PC-9 (cell line): Measurements from ENCODE around the gene PTGES. TPM values are rescaled to one million over a fixed set of nuclear protein-coding genes. Genes with fewer than 3 reads are reported as not detected.
"Not testable (repeated sequence)": the region's sequence is repeated elsewhere in the genome, so short reads cannot be mapped to it uniquely, and the experiment has no call there.

Source experiments
- BruUV-seq: library from RNA; stranded (reverse); fragments of 400-500 nt; replicated peaks from 2 replicates; lab custom pipeline; 2021; lab: Mats Ljungman, UMichigan
- CTCF ChIA-PET: fragments of 300-600 bp; sonication (Branson Sonifier 250); formaldehyde crosslinking; loops from one replicate; lab custom pipeline; 2022; ENCODE audit warnings: antibody characterized with exemption; lab: Charles Lee
- POLR2A ChIA-PET: fragments of 300-600 bp; sonication (Branson Sonifier 250); formaldehyde crosslinking; loops from one replicate; lab custom pipeline; 2022; ENCODE audit warnings: antibody characterized with exemption; ENCODE audit not compliant: unreplicated experiment; lab: Charles Lee
- DNase-seq, 2 experiments: peaks; one replicate each; pipeline versions ENCODE4 v3.0.0 to v3.0.0-alpha.2; 2015 to 2022; ENCODE audit warnings: mixed read lengths in 1 of 2
- H2AFZ ChIP-seq: fragments of 200-600 bp; sonication (generic); 2 replicates; pipeline ENCODE4 v1.8.1; 2017; ENCODE audit warnings: antibody characterized with exemption
- H3F3A ChIP-seq: fragments of 200-600 bp; sonication (generic); 2 replicates; pipeline ENCODE4 v1.8.1; 2017; ENCODE audit warnings: antibody characterized with exemption, mild to moderate bottlenecking, low read depth; ENCODE audit not compliant: insufficient read depth
- H3K27ac ChIP-seq: fragments of 200-600 bp; sonication (generic); 2 replicates; pipeline ENCODE4 v1.6.1; 2016; ENCODE audit warnings: mixed run types
- H3K27me3 ChIP-seq: fragments of 200-600 bp; sonication (generic); 2 replicates; pipeline ENCODE4 v1.6.1; 2016; ENCODE audit warnings: low read depth, mixed run types; ENCODE audit not compliant: insufficient read depth
- H3K36me3 ChIP-seq: fragments of 200-600 bp; sonication (generic); 2 replicates; pipeline ENCODE4 v1.6.1; 2016; ENCODE audit warnings: low read depth, mixed run types
- H3K4me1 ChIP-seq: fragments of 200-600 bp; sonication (generic); replicated peaks from 2 replicates; pipeline ENCODE4 v1.6.1; 2016; ENCODE audit warnings: mixed run types; ENCODE audit not compliant: insufficient read depth
- H3K4me2 ChIP-seq: fragments of 200-600 bp; sonication (generic); 2 replicates; pipeline ENCODE4 v1.6.1; 2017; ENCODE audit warnings: mixed run types
- H3K4me3 ChIP-seq: fragments of 200-600 bp; sonication (generic); 2 replicates; pipeline ENCODE4 v1.6.1; 2016; ENCODE audit warnings: mixed run types
- H3K79me2 ChIP-seq: fragments of 200-600 bp; sonication (generic); 2 replicates; pipeline ENCODE4 v1.6.1; 2017; ENCODE audit warnings: low read depth, mixed run types
- H3K9me2 ChIP-seq: fragments of 200-600 bp; sonication (generic); 2 replicates; pipeline ENCODE4 v1.8.1; 2017; ENCODE audit warnings: mild to moderate bottlenecking; ENCODE audit not compliant: insufficient read depth
- H3K9me3 ChIP-seq: fragments of 200-600 bp; sonication (generic); 2 replicates; pipeline ENCODE4 v1.8.1; 2016; ENCODE audit warnings: low read depth; ENCODE audit not compliant: insufficient read depth
- H4K20me1 ChIP-seq: fragments of 200-600 bp; sonication (generic); 2 replicates; pipeline ENCODE4 v1.8.1; 2017; ENCODE audit not compliant: insufficient read depth
- EZH2 ChIP-seq: fragments of 200-600 bp; sonication (generic); IDR thresholded peaks from 2 replicates; pipeline ENCODE4 v1.8.0; 2017; ENCODE audit warnings: antibody characterized with exemption, low read depth
- intact Hi-C: fragments of 100-400 bp; cut with micrococcal nuclease; formaldehyde crosslinking; loops from one replicate; pipeline ENCODE4 v1.10.0; 2022; ENCODE audit not compliant: unreplicated experiment
- total RNA-seq: library from RNA; stranded (reverse); gene quantifications from 2 replicates; pipeline ENCODE4 v1.2.3, GENCODE V29; 2021
- TF ChIP-seq, protein P1 (sequence below): fragments of 200-600 bp; sonication (generic); conservative IDR thresholded peaks from 2 replicates; pipeline ENCODE4 v1.6.1; 2017; ENCODE audit warnings: mixed run types, antibody characterized with exemption, mild to moderate bottlenecking, moderate library complexity

PTGES gene
- total RNA-seq, 1 experiment from 2014 or later, result 119 TPM

DNA sequence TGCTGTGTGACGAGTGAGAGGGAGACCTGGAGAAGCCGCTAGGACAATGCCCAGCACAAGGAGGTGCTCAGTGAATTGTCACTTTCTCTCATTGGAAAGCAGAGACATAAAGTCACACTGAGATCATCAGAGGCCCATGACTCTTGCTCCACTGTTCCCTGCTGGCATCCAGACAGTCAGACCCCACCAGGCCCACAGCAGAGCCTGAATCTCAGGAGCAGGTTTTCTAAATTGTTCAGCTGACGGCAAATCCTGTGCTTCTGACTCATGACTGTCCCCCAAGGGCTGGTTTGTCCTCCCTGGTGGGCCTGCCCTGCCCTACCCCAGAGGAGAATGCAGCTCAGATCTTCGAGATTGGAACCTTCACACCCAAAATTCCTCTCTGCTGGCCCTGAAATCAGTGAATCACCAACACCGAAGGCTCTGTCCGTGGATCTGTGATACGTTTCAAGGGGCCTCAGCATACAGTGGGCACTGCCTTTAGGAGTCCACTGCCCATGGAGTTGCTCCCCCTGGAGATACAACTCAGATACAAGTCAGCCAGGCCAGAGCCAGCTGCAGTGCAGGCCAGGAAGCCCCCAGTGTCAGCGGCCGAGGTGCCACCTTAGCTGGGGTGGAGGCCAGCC, 2.7 kb downstream of the PTGES start:
- H3F3A ChIP-seq, result peaks cover 73% of the 10 kb centered on the region
- H3K9me3 ChIP-seq, result no peaks in the 10 kb centered on the region
- H3K9me2 ChIP-seq, result no peaks in the 10 kb centered on the region
- H2AFZ ChIP-seq, result no peak overlapping the region
- H3K4me3 ChIP-seq, result peak overlapping the region; percentile 85
- H3K4me2 ChIP-seq, result peak overlapping the region; percentile 90
- CTCF ChIA-PET, result interaction anchor here (0.5 to 2.2 kb wide), 8 partner anchors 9 to 126 kb away, joined by 3 to 18 read pairs (median 4); no protein-coding TSS in a partner anchor
- peak; percentile 95 to 98 for DNase-seq
- peak overlapping the region; percentile 94 for H3K27ac ChIP-seq
- no TSS peak for BruUV-seq
- H3K27me3 ChIP-seq, result no peaks in the 10 kb centered on the region
- peaks cover 39% of the 10 kb centered on the region for H3K36me3 ChIP-seq
- TF ChIP-seq EZH2, result no peak
- TF ChIP-seq, protein P1, sequence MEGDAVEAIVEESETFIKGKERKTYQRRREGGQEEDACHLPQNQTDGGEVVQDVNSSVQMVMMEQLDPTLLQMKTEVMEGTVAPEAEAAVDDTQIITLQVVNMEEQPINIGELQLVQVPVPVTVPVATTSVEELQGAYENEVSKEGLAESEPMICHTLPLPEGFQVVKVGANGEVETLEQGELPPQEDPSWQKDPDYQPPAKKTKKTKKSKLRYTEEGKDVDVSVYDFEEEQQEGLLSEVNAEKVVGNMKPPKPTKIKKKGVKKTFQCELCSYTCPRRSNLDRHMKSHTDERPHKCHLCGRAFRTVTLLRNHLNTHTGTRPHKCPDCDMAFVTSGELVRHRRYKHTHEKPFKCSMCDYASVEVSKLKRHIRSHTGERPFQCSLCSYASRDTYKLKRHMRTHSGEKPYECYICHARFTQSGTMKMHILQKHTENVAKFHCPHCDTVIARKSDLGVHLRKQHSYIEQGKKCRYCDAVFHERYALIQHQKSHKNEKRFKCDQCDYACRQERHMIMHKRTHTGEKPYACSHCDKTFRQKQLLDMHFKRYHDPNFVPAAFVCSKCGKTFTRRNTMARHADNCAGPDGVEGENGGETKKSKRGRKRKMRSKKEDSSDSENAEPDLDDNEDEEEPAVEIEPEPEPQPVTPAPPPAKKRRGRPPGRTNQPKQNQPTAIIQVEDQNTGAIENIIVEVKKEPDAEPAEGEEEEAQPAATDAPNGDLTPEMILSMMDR, result no peak
- peaks cover 53% of the 10 kb centered on the region for H3K4me1 ChIP-seq
- intact Hi-C loops, result loop anchor here (1.0 to 10.0 kb wide), 5 partner anchors 12 to 265 kb away; no protein-coding TSS in a partner anchor
- H3K79me2 ChIP-seq, result peaks cover 71% of the 10 kb centered on the region
- peaks cover 14% of the 10 kb centered on the region; the same call in 1 of the 2 replicates for H4K20me1 ChIP-seq
- POLR2A ChIA-PET, result interaction anchor here (0.5 to 2.6 kb wide), 7 partner anchors 9 to 113 kb away, joined by 3 to 28 read pairs (median 11); no protein-coding TSS in a partner anchor

DNA sequence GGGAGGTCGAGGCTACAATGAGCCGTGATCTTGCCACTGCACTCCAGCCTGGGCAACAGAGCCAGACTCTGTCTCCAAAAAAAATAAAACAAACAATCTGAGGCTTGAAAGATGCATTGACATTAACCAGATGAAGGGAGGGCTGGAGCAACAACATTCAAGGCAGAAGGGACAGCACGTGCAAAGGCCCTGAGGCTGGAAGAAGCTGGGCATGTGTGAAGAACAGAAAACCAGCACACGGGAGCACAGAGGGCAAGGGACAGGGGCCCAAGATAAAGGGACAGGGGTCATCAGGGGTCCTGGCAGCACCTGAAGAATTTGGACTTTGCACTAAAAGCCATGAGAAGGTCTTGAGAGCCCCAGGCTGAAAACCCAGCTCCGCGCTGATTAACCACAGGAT, 3.3 kb downstream of the PTGES start:
- peak overlapping the region; percentile 85 for H3K4me3 ChIP-seq
- intact Hi-C loops, result no loop called here
- no TSS peak for BruUV-seq
- DNase-seq, result no peak
- H3K27ac ChIP-seq, result peak overlapping the region; percentile 94
- H3K79me2 ChIP-seq, result peaks cover 77% of the 10 kb centered on the region
- no peaks in the 10 kb centered on the region for H3K9me2 ChIP-seq
- CTCF ChIA-PET, result interaction anchor here (0.5 to 2.2 kb wide), 7 partner anchors 10 to 125 kb away, joined by 3 to 18 read pairs (median 4); no protein-coding TSS in a partner anchor
- no peaks in the 10 kb centered on the region for H3K9me3 ChIP-seq
- peaks cover 18% of the 10 kb centered on the region; the same call in 1 of the 2 replicates for H4K20me1 ChIP-seq
- no peaks in the 10 kb centered on the region for H3K27me3 ChIP-seq
- peak overlapping the region; percentile 90 for H3K4me2 ChIP-seq
- H3K4me1 ChIP-seq, result peaks cover 49% of the 10 kb centered on the region
- peaks cover 79% of the 10 kb centered on the region for H3F3A ChIP-seq
- no peak overlapping the region for H2AFZ ChIP-seq
- POLR2A ChIA-PET, result interaction anchor here (0.5 to 2.6 kb wide), 8 partner anchors 10 to 114 kb away, joined by 3 to 28 read pairs (median 10); no protein-coding TSS in a partner anchor
- peaks cover 45% of the 10 kb centered on the region for H3K36me3 ChIP-seq
- no peak for TF ChIP-seq EZH2
- TF ChIP-seq, protein P1, result no peak

DNA sequence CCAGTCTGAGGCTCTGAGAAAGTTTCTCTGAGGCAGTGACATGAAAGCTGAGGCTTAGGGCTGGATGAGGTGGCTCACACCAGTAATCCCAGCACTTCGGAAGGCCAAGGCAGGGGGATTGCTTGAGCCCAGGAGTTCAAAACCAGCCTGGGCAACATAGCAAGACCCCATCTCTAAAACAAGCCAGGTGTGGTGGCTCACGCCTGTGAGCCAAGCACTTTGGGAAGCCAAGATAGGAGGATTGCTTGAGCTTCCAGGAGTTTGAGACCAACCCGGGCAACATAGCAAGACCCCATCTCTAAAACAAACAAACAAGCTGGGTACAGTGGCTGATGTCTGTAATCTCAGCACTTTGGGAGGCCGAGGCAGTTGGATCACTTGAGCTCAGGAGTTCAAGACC, 3.8 kb downstream of the PTGES start:
- H2AFZ ChIP-seq, H3K9me2 ChIP-seq, DNase-seq, intact Hi-C loops, H3K9me3 ChIP-seq, BruUV-seq, H3K27me3 ChIP-seq: not testable (repeated sequence)
- Histone ChIP-seq H3K36me3 (peaks cover 48% of the 10 kb centered on the region), H3K79me2 (peaks cover 81% of the 10 kb centered on the region), H3K4me1 (peaks cover 49% of the 10 kb centered on the region), H3F3A (peaks cover 84% of the 10 kb centered on the region), H4K20me1 (peaks cover 24% of the 10 kb centered on the region), H3K27ac (peak overlapping the region; percentile 94), H3K4me3 (peak overlapping the region; percentile 85; the same call in 1 of the 2 replicates), H3K4me2 (peak overlapping the region; percentile 90)
- POLR2A ChIA-PET, result interaction anchor here (0.6 kb wide), 1 partner anchor 29 kb away, joined by 4 read pairs; no protein-coding TSS in a partner anchor
- CTCF ChIA-PET, result interaction anchor here (0.6 to 2.2 kb wide), 4 partner anchors 11 to 33 kb away, joined by 4 to 18 read pairs (median 8); no protein-coding TSS in a partner anchor
